ENCODE measurements around the gene WBP1. TPM values are rescaled to one million over a fixed set of nuclear protein-coding genes. Genes with fewer than 3 reads are reported as not detected.

WBP1 gene
- total RNA-seq, 1 experiment from 2014 or later: 66.0 TPM

DNA sequence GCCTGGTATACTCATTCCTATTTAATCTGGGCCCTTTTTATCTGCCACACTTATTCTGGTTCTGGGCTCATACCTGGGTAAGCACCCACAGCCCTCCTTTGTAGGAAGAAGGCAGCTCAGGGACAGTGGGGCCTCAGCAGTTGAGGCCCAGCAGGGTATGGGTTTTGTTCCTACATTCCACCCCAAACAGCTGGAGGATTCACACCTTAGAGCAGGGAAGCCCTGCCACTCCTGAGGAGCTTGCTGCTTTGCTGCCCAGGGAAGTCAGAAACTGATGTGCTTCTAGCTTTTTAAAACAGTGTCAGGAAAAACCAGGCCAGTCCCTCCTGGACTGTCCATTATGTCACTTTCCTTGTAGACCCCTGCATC lies 42.3 kb downstream of the WBP1 start:
- no peak for DNase-seq (ENCODE audit: low spot score)
- Mint-ChIP-seq H3K9me3 (no peaks in the 10 kb centered on the region), H3K4me3 (no peak overlapping the region), H3K36me3 (peaks cover 13% of the 10 kb centered on the region), H3K27ac (no peak overlapping the region), H3K4me1 (peaks cover 54% of the 10 kb centered on the region), H3K27me3 (ENCODE audit: low read depth) (peaks cover 100% of the 10 kb centered on the region)
- ChIA-PET CTCF (interaction anchor here (1.7 to 6.0 kb wide), 4 partner anchors 10 to 87 kb away, joined by 5 to 43 read pairs (median 12); partner anchors contain the start of genes CCDC142 and TTC31), POLR2A (interaction anchor here (0.8 to 1.5 kb wide), 2 partner anchors 18 to 43 kb away, joined by 3 to 6 read pairs; partner anchors contain the start of genes CCDC142 and WBP1)
- TF ChIP-seq SMAD3 (CRISPR knock-in tag; IDR thresholded peaks at IDR 0.05; ENCODE audit: borderline replicate concordance): no peak
- TF ChIP-seq, protein P1, sequence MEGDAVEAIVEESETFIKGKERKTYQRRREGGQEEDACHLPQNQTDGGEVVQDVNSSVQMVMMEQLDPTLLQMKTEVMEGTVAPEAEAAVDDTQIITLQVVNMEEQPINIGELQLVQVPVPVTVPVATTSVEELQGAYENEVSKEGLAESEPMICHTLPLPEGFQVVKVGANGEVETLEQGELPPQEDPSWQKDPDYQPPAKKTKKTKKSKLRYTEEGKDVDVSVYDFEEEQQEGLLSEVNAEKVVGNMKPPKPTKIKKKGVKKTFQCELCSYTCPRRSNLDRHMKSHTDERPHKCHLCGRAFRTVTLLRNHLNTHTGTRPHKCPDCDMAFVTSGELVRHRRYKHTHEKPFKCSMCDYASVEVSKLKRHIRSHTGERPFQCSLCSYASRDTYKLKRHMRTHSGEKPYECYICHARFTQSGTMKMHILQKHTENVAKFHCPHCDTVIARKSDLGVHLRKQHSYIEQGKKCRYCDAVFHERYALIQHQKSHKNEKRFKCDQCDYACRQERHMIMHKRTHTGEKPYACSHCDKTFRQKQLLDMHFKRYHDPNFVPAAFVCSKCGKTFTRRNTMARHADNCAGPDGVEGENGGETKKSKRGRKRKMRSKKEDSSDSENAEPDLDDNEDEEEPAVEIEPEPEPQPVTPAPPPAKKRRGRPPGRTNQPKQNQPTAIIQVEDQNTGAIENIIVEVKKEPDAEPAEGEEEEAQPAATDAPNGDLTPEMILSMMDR (IDR thresholded peaks at IDR 0.05): no peak
- TF ChIP-seq, protein P2, sequence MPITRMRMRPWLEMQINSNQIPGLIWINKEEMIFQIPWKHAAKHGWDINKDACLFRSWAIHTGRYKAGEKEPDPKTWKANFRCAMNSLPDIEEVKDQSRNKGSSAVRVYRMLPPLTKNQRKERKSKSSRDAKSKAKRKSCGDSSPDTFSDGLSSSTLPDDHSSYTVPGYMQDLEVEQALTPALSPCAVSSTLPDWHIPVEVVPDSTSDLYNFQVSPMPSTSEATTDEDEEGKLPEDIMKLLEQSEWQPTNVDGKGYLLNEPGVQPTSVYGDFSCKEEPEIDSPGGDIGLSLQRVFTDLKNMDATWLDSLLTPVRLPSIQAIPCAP (CRISPR knock-in tag; IDR thresholded peaks at IDR 0.05): no peak
- TF ChIP-seq, protein P3, sequence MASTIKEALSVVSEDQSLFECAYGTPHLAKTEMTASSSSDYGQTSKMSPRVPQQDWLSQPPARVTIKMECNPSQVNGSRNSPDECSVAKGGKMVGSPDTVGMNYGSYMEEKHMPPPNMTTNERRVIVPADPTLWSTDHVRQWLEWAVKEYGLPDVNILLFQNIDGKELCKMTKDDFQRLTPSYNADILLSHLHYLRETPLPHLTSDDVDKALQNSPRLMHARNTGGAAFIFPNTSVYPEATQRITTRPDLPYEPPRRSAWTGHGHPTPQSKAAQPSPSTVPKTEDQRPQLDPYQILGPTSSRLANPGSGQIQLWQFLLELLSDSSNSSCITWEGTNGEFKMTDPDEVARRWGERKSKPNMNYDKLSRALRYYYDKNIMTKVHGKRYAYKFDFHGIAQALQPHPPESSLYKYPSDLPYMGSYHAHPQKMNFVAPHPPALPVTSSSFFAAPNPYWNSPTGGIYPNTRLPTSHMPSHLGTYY (CRISPR knock-in tag; IDR thresholded peaks at IDR 0.05): no peak
- TF ChIP-seq, protein P4, sequence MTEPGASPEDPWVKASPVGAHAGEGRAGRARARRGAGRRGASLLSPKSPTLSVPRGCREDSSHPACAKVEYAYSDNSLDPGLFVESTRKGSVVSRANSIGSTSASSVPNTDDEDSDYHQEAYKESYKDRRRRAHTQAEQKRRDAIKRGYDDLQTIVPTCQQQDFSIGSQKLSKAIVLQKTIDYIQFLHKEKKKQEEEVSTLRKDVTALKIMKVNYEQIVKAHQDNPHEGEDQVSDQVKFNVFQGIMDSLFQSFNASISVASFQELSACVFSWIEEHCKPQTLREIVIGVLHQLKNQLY (CRISPR knock-in tag; IDR thresholded peaks at IDR 0.05): no peak
- TF ChIP-seq RORB (CRISPR knock-in tag; IDR thresholded peaks at IDR 0.05): no peak
- no peak for TF ChIP-seq ELF4 (CRISPR knock-in tag; IDR thresholded peaks at IDR 0.05; ENCODE audit: low read depth)
- TF ChIP-seq, protein P5, sequence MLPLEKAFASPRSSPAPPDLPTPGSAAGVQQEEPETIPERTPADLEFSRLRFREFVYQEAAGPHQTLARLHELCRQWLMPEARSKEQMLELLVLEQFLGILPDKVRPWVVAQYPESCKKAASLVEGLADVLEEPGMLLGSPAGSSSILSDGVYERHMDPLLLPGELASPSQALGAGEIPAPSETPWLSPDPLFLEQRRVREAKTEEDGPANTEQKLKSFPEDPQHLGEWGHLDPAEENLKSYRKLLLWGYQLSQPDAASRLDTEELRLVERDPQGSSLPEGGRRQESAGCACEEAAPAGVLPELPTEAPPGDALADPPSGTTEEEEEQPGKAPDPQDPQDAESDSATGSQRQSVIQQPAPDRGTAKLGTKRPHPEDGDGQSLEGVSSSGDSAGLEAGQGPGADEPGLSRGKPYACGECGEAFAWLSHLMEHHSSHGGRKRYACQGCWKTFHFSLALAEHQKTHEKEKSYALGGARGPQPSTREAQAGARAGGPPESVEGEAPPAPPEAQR (CRISPR knock-in tag; IDR thresholded peaks at IDR 0.05): no peak
- TF ChIP-seq SMAD4 (CRISPR knock-in tag; IDR thresholded peaks at IDR 0.05): no peak
- TF ChIP-seq ZNF317 (CRISPR knock-in tag; IDR thresholded peaks at IDR 0.05; ENCODE audit: borderline replicate concordance, low read depth): no peak
- TF ChIP-seq FOXP1 (CRISPR knock-in tag; IDR thresholded peaks at IDR 0.05; ENCODE audit: borderline replicate concordance): no peak
- no peak for TF ChIP-seq HMGA2 (CRISPR knock-in tag; IDR thresholded peaks at IDR 0.05)
- TF ChIP-seq, protein P6, sequence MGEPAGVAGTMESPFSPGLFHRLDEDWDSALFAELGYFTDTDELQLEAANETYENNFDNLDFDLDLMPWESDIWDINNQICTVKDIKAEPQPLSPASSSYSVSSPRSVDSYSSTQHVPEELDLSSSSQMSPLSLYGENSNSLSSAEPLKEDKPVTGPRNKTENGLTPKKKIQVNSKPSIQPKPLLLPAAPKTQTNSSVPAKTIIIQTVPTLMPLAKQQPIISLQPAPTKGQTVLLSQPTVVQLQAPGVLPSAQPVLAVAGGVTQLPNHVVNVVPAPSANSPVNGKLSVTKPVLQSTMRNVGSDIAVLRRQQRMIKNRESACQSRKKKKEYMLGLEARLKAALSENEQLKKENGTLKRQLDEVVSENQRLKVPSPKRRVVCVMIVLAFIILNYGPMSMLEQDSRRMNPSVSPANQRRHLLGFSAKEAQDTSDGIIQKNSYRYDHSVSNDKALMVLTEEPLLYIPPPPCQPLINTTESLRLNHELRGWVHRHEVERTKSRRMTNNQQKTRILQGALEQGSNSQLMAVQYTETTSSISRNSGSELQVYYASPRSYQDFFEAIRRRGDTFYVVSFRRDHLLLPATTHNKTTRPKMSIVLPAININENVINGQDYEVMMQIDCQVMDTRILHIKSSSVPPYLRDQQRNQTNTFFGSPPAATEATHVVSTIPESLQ (CRISPR knock-in tag; IDR thresholded peaks at IDR 0.05): no peak
- TF ChIP-seq, protein P7, sequence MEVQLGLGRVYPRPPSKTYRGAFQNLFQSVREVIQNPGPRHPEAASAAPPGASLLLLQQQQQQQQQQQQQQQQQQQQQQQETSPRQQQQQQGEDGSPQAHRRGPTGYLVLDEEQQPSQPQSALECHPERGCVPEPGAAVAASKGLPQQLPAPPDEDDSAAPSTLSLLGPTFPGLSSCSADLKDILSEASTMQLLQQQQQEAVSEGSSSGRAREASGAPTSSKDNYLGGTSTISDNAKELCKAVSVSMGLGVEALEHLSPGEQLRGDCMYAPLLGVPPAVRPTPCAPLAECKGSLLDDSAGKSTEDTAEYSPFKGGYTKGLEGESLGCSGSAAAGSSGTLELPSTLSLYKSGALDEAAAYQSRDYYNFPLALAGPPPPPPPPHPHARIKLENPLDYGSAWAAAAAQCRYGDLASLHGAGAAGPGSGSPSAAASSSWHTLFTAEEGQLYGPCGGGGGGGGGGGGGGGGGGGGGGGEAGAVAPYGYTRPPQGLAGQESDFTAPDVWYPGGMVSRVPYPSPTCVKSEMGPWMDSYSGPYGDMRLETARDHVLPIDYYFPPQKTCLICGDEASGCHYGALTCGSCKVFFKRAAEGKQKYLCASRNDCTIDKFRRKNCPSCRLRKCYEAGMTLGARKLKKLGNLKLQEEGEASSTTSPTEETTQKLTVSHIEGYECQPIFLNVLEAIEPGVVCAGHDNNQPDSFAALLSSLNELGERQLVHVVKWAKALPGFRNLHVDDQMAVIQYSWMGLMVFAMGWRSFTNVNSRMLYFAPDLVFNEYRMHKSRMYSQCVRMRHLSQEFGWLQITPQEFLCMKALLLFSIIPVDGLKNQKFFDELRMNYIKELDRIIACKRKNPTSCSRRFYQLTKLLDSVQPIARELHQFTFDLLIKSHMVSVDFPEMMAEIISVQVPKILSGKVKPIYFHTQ (CRISPR knock-in tag; IDR thresholded peaks at IDR 0.05): no peak
- no peak for TF ChIP-seq MXD4 (CRISPR knock-in tag; IDR thresholded peaks at IDR 0.05; ENCODE audit: borderline replicate concordance)
- TF ChIP-seq, protein P8, sequence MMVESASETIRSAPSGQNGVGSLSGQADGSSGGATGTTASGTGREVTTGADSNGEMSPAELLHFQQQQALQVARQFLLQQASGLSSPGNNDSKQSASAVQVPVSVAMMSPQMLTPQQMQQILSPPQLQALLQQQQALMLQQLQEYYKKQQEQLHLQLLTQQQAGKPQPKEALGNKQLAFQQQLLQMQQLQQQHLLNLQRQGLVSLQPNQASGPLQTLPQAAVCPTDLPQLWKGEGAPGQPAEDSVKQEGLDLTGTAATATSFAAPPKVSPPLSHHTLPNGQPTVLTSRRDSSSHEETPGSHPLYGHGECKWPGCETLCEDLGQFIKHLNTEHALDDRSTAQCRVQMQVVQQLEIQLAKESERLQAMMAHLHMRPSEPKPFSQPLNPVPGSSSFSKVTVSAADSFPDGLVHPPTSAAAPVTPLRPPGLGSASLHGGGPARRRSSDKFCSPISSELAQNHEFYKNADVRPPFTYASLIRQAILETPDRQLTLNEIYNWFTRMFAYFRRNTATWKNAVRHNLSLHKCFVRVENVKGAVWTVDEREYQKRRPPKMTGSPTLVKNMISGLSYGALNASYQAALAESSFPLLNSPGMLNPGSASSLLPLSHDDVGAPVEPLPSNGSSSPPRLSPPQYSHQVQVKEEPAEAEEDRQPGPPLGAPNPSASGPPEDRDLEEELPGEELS (CRISPR knock-in tag; IDR thresholded peaks at IDR 0.05): no peak
- TF ChIP-seq, protein P9, sequence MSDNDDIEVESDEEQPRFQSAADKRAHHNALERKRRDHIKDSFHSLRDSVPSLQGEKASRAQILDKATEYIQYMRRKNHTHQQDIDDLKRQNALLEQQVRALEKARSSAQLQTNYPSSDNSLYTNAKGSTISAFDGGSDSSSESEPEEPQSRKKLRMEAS (CRISPR knock-in tag; IDR thresholded peaks at IDR 0.05): no peak
- TF ChIP-seq, protein P10, sequence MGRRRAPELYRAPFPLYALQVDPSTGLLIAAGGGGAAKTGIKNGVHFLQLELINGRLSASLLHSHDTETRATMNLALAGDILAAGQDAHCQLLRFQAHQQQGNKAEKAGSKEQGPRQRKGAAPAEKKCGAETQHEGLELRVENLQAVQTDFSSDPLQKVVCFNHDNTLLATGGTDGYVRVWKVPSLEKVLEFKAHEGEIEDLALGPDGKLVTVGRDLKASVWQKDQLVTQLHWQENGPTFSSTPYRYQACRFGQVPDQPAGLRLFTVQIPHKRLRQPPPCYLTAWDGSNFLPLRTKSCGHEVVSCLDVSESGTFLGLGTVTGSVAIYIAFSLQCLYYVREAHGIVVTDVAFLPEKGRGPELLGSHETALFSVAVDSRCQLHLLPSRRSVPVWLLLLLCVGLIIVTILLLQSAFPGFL (CRISPR knock-in tag; IDR thresholded peaks at IDR 0.05; ENCODE audit: borderline replicate concordance): no peak
- TF ChIP-seq, protein P11, sequence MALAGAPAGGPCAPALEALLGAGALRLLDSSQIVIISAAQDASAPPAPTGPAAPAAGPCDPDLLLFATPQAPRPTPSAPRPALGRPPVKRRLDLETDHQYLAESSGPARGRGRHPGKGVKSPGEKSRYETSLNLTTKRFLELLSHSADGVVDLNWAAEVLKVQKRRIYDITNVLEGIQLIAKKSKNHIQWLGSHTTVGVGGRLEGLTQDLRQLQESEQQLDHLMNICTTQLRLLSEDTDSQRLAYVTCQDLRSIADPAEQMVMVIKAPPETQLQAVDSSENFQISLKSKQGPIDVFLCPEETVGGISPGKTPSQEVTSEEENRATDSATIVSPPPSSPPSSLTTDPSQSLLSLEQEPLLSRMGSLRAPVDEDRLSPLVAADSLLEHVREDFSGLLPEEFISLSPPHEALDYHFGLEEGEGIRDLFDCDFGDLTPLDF (CRISPR knock-in tag; IDR thresholded peaks at IDR 0.05): no peak
- ATAC-seq: no peak
